HG02938 (cell line): ENCODE measurements around the gene ERCC6L2.

ENCODE experiments used
- ATAC-seq: cut with Tn5 transposase; IDR thresholded peaks from one replicate; pipeline ENCODE4 v1.9.1; 2021; ENCODE audit warnings: mild to moderate bottlenecking, moderate library complexity; ENCODE audit not compliant: unreplicated experiment

Gene ERCC6L2

DNA sequence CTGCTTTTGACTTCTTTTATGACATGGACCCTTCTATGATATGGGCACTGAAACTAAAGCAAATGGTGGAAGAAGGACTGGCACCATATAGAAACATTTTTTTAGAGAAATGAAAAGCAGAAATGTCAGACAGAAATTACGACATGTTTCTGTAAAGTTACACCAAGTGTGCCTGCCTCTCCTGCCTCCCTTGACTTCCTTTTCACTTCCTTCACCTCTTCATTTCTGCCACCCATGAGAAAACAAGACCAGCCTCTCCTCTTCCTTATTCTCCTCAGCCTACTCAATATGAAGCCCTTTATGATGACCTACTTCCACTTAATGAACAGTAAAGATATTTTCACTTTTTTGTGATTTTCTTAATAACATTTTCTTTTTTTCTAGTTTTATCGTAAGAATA is 44.5 kb downstream of the ERCC6L2 start:
- no peak for ATAC-seq

DNA sequence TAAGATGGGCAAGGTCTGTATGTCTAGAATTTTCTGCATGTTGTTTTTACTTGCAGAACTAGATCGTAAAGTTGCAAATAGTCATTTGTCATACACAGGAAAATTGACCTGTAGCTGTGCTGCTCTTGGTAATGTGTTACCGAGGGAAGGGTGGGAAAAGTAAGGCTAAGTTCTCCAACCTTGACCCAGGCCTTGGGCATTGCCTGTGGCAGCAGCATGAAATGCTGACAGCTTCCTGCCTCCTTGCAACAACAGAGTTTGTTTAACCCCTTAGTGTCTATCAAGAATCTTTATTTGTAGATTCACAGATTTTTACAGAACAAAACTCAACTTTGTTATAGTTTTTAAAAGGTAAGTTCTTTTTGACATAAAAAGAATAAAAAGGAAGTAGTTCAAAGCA is 48.3 kb downstream of the ERCC6L2 start:
- ATAC-seq = no peak

DNA sequence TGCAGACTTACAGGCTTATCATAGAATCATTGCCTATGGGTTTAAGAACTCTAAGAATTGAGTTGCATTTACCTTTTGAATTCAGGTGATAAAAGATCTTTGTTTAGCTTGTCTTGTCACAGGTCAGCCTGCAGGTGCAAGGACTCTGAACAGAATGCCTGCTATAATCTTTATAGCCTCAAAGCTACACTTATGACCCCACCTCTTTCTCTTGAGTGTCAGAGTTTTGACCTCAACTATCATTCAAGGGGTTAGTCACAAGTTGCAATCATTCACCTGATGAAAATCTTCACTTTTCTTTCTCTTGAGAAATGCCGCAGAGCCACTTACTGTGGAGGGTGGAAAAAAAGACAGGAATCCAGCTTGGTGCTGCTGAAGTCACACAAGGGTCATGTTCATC is 49.5 kb downstream of the ERCC6L2 start:
- no peak for ATAC-seq

DNA sequence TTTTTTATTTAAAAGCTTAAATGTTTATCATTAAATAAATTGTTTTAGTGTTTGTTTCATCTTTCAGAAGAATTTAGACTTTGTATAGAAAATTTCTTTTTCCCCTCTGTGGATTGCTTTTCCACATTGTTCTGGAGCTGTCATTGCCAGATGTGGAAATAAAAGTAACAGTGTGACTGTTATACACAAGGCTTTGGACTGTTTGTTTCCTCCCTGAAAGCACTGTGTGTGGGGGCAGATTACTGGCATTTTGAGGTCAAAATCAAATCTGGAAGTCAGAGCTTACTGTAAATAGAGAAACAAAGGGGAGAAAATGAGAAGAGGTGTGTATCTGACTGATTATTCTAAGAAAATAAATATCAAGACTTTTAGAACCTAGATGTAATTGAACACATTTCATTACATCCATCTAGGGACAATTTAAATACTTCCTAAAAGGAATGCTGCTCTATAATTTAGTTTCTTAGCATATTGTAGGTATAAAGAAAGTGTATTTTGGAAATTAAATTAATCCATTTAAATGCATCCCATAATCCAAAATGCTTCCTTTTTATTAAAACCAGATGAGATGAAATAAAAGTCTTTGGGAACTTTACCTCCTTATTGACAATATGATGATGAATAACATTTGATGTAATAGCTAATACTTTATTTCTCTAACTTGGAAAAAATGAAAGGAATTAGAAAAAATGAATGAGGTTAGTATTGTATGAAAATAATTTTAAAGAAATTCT is 51.9 kb downstream of the ERCC6L2 start:
- ATAC-seq = no peak

DNA sequence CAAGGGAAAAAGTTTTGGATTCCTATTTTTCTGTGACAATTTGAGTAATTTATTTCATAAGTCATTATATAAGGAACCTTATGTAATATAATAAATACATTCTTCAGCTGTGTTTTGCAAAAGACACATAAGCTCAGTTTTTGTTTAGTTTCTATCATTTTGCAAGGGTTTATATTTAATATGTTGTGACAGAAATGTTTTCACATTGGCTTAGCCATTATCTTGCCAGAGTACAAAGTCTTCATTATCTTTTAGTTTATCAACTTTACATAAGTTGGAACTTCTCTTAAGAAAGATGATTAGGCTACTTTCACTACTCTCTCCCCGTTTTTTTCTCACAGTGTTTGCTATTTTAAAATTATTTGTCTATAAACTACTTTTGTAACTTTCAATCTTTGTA is 54.8 kb downstream of the ERCC6L2 start:
- no peak for ATAC-seq

DNA sequence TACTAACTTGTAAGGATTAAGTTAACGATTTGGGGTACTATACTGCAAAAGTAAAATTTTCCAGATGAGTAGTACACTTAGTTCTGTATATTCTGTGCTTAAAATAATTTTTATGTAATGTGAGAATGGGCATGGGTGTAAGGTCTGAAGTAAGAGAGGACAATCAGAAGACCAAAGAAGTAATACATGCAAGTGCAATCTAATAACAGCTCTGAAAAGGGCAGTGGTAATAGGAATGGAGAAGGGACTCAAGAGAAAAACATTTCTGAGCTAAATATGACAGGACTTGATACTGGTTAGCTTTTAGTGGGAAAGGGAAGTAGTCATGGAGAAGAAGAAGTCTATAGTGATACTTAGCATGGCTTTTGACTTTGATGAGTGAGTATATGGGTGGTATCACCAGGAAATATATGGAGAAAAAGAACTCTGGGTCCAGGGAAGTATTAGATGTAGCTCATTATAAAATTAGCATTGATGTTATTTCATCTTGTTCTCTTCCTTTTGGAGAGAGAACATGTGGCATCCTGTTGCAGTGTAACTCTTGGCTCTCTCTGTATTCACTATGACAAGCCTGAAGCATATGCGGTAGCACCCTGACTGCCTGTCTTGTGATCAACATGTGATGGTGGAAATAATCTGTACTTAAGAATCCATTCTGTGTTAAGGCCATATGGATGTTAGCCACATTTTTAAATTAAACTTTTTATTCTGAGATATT is 60.5 kb downstream of the ERCC6L2 start:
- no peak for ATAC-seq

DNA sequence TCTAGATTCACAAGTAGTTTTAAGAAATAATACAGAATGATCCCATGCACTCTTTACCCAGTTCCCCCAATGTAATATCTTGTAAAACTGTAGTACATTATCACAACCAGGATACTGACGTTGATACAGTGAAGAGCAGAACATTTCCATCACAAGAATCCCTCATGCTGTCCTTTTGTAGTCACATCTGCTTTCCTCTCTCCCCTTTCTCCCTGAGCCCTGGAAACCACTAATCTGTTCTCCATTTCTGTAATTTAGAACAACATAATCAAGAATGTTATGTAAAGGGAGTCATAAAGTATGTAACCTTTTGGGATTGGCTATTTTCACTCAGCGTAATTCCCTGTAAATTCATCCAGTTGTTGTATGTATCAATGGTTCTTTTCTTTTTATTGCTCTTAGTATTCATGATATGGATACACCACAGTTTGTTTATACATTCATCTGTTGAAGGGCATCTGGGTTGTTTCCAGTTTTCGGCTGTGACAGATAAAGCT is 61.1 kb downstream of the ERCC6L2 start:
- ATAC-seq = no peak

DNA sequence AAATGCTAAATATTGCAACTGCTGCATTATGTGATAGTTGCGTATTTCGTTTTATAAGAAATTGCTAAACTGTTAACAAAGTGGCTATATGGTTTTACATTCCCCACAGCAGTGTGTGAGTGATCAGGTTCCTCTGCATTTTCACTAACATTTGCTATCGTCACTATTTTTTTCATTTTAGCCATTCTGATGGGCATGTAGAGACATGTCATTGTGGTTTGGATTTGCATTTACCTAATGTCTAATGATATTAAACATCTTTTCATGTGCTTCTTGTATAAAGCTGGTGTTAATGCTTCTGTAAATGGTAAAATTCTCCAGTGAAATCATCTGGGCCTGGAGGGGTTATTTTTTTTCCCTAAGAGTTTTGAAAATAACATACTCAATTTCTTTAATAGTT is 61.6 kb downstream of the ERCC6L2 start:
- no peak for ATAC-seq

DNA sequence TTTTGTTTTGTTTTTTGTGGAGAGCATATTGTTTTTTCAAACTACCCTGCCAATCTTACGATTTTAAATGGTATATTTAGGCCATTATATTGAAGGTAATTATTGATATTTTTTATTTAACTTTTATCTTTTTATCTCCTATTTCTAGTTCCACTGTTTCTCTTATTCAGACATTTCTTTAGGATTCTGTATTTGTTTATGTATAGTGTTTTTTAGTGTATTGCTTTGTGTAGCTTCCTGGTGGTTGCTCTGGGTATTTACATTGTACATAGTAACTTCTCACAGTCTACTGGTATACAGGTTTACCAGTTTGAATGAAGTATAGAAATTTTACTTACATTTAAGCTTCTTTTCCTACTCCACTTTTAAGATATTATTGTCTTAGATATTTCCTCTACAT is 63.2 kb downstream of the ERCC6L2 start:
- no peak for ATAC-seq

DNA sequence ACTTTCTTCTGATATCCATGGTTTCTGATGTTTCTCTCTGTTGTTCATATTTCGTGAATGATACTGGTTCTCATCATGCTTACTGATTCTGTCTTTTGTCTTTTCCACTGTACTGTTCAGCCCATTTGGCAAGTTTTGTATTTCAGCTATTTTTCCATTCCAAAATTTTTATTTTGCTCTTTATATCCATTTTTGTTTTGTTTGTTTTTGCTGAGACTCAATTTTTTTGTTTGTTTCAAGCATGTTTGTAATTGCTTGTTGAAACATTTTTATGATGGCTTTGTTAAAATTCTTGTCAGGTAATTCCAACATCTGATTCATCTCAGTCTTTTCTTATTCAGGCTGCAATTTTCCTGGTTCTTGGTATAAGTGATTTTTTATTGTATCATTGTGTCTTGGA is 64.0 kb downstream of the ERCC6L2 start:
- ATAC-seq = no peak

DNA sequence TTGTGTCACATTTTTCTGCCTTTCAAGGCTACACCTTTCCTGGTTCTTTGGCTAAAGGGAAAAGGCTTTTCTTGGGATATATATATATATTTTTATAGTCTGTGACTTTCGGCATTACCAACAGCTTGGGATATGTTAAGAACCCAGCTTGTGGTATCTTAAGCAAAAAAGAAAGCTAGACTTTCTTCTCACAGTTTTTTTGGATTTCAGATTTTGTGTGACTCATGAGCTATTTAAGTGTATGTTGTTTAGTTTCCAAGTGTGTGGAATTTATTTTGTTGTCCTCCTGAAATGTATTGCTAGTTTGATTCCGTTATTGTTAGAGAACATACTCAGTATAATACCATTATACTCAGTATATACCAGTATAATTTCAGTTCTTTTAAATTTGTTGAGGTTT is 64.8 kb downstream of the ERCC6L2 start:
- ATAC-seq = no peak

DNA sequence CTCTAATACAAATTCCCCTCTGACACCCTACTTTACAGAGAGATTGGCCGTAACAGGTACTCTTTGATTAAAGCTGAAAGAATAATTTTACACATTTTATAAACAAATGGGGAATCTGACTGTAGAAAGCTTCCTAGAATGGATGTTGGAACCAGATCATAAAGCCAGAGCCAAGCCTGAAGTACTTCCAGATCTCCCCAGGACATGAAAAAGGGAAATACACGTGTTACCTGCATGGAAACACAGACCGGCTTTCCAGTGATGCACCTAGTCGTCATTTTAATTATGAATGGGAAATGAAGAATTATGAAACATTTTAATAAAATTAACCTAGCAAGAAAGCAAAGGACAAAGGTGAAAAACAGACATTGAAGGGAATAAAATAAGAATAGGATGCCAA is 66.5 kb downstream of the ERCC6L2 start:
- ATAC-seq = no peak

DNA sequence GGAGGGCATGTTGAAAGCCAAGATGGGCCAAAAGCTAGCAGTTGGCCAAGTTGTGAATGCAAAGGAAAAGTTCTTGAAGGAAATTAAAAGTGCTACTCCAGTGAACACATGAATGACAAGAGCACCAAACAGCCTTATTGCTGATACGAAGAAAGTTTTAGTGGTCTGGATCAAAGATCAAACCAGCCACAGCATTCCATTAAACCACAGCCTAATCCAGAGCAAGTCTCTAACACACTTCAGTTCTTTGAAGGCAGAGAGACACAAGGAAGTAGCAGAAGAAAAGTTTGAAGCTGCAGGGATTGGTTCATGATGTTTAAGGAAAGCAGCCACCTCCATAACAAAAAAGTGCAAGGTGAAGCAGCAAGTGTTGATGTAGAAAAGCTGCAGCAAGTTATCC is 71.6 kb downstream of the ERCC6L2 start:
- ATAC-seq = no peak

DNA sequence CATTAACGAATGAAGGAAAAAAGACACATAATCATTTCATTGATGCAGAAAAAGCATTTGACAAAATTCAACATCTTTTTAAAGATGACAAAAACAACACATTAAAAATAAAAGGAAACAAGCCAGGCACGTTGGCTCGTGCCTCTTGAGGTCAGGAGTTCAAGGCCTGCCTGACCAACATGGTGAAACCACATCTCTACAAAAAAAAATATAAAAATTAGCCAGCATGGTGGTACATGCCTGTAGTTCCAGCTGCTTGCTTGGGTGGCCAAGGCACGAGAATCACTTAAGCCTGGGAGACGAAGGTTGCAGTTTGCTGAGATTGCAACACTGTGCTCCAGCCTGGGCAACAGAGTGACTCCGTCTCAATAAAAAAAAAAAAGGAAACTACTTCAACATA is 77.0 kb downstream of the ERCC6L2 start:
- ATAC-seq = no peak

DNA sequence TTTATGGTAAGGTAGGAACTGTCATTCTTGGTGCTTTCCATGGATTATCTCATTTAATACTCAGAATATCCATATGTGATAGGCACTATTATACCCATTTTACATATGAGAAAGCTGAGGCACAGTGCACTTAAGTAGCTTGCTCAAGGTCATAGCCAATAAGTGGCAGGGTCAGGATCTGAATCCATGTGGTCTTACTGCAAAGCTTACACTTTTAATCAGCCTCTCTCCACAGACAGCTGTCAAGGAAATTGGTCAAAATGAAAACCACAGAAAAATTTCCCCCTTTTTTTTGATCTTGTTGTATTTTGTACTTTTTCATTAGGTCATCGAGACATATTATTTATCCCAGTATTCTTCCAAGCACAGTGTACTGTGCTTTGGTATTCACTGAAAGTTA is 78.5 kb downstream of the ERCC6L2 start:
- ATAC-seq = no peak

DNA sequence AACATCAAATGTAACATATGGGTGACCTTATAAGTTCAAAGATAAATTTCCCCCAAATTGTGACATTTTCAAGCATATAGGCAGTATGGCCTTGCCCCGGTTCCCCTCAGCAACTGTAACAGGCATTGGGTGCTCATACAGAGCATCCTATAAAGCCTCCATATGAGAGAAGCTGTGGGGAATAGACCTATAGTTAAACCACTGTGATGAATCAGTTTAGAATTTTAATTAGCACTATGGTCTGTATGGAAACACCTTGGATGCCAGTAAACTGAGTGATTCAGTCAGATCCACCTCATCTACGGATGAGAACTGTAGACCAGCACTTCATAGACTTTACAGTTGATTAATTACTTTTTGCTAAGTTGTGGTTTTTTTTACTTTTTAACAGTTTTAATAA is 79.4 kb downstream of the ERCC6L2 start:
- ATAC-seq = no peak

DNA sequence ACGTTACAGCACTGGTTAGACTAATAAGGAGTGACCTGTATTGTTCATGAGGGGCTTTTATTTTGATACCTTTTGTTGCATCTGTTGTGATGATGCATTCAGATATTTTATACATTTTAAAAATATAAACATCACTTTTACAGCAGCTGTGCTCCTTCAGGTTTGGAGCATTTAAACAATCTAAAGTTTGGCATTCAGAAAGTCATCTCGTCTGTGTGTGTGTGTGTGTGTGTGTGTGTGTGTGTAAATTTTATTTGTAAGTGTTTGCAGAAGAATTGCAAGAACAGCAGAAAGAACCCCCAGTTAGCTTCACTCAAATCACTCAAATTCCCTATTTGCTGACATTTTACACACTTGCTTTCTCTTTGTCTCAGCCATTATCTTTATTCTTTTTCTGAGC is 87.4 kb downstream of the ERCC6L2 start:
- ATAC-seq = no peak

DNA sequence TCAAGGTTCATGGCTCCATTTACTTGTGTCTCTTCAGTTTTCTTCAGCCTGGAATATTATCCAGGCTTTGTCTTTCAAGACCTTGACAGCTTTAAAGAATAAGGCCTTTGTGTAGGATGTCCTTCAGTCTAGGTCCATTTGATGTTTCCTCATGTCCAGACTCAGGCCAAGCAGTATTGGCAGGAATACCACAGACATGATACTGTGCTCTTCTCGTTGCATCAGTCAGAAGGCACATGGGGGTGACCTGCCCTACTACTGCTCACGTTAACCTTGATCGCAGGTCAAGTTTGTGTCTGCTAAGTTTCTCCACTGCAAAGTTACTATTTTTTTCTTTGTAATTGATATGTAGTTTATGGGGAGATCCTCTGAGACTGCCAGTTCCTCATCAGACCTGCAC is 88.2 kb downstream of the ERCC6L2 start:
- ATAC-seq = no peak

DNA sequence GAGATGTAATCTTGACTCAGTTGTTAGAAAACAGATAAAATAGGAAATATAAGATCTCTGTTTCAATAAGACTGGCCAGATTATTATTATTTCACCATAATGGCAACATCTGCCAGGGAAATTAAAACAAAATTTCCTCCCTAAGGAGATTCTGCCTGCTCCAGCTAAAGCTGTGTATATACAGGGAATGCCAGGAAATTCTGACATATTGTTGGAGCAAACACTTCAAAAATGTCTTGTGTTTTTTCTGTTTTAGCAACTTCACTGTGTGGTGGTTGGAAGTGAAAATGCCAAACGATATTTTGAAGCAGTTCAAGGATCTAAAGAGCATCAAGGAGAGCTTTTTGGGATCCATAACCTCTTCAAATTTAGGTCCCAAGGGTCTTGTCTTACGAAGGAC is 90.8 kb downstream of the ERCC6L2 start:
- ATAC-seq = no peak

DNA sequence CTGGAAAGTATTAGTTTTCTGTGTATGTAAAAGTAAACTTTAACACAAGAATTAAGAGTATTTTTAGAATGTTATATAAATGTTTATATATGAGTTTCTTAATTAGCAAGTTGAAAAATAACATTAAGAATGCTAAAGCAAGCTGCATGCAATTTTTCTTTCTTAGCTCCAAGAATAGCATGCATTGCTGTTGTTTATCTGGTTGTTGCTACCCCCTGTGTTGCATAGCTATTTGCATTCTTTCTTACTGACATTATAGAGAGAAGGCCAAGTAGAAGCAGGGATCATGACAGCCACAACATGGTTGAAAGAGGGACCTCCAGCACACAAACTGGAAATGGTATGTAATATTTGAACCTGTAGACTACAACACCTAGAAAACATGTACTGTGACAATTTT is 94.8 kb downstream of the ERCC6L2 start:
- no peak for ATAC-seq

DNA sequence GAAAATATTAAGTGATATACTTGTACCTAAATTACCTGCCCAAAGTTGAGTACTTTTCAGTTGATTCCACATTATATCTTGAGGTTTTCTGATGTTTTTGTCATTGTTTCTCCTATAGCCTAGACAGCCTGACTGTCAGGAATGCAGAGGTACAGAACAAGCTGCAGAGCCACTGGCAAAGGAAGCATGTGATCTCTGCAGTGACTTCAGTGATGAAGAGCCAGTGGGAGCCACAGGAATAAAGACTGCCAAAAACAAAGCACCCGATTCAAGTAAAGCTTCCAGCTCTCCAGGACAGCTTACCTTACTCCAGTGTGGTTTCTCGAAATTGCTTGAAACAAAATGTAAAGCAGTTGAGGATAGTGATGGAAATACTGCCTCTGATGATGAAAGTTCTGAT is 96.3 kb downstream of the ERCC6L2 start:
- no peak for ATAC-seq

DNA sequence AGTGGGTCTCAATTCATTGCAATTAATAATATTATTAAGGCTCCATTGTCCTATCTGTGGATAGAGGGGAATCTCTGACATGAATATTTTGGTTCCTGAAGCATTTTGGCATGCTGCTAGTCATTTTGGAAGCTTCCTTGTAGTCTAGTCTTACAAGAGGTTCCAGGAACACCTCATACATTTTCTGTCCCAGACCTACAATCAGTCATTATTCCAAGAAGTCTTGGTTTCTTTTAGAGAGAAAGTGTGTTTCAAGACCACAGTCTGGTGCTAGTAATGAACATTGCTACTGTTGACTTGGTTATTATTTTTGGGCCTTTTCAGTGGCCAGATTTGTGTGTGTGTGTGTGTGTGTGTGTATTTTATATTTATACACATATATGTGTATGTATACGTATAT is 98.9 kb downstream of the ERCC6L2 start:
- no peak for ATAC-seq

DNA sequence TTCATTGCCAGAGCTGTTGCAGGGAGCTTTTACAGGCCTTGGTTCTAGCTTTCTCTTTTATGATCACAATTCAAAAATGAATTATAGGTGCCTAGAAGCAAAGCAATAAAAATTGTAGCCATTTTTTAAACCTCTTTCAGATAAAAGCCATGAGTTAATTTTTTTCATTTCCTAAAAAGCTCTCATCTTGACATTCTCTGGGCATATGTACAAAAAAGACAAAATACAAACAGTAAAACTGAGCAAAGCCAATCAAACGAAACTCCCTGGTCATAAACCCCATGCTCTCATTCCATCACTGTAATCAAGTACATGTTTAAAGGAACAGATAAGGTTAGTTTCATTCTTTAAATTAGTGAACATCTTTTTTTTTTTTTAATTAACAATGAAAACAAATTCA is 101.9 kb downstream of the ERCC6L2 start:
- no peak for ATAC-seq
